ENCODE data around the gene STAB1. TPM values are rescaled to one million over a fixed set of nuclear protein-coding genes. Genes with fewer than 3 reads are reported as not detected.
A peak's percentile ranks its signal among the peaks of the same experiment; 100 is the strongest.

Gene STAB1
- total RNA-seq, 4 donors from 2014 or later = 5.3 to 21.1 (median 14.3) TPM

- WGBS = 87% methylated on average over 5 of the region's 5 CpGs
- no peak for DNase-seq (ENCODE audit: low spot score in 2 of 2)
- H3K27ac ChIP-seq = no peak overlapping the region
- TF ChIP-seq CTCF (IDR thresholded peaks at IDR 0.05) = no peak
- TF ChIP-seq EP300 (IDR thresholded peaks at IDR 0.05) = no peak
- no peak for TF ChIP-seq POLR2A (IDR thresholded peaks at IDR 0.05)
- no peak for TF ChIP-seq POLR2AphosphoS5 (IDR thresholded peaks at IDR 0.05)
- no peaks in the 10 kb centered on the region for H3K27me3 ChIP-seq
- peaks cover 19% of the 10 kb centered on the region for H3K4me1 ChIP-seq
- peaks cover 43% of the 10 kb centered on the region for H3K36me3 ChIP-seq
- H3K9me3 ChIP-seq = no peaks in the 10 kb centered on the region
- no peak overlapping the region for H3K4me3 ChIP-seq
These were observed 31.7 kb upstream of the STAB1 start for GRCh38 chr3:52463416-52463815.

GRCh38 chr3:52468336-52468735 is 26.8 kb upstream of the STAB1 start:
- H3K36me3 ChIP-seq = peaks cover 38% of the 10 kb centered on the region
- no peak overlapping the region for H3K27ac ChIP-seq
- no peaks in the 10 kb centered on the region for H3K9me3 ChIP-seq
- DNase-seq (ENCODE audit: low spot score in 2 of 2) = no peak
- no peak overlapping the region for H3K4me3 ChIP-seq
- no peaks in the 10 kb centered on the region for H3K27me3 ChIP-seq
- peaks cover 24% of the 10 kb centered on the region for H3K4me1 ChIP-seq
- no peak for TF ChIP-seq POLR2A (IDR thresholded peaks at IDR 0.05)
- no peak for TF ChIP-seq CTCF (IDR thresholded peaks at IDR 0.05)
- WGBS = 56% methylated on average over 9 of the region's 9 CpGs

- Histone ChIP-seq H3K9me3 (no peaks in the 10 kb centered on the region), H3K4me3 (no peak overlapping the region), H3K27ac (no peak overlapping the region), H3K36me3 (peaks cover 43% of the 10 kb centered on the region), H3K4me1 (peaks cover 24% of the 10 kb centered on the region), H3K27me3 (no peaks in the 10 kb centered on the region)
- no peak for TF ChIP-seq POLR2AphosphoS5 (IDR thresholded peaks at IDR 0.05)
- TF ChIP-seq EP300 (IDR thresholded peaks at IDR 0.05) = no peak
- no peak for TF ChIP-seq POLR2A (IDR thresholded peaks at IDR 0.05)
- TF ChIP-seq CTCF (IDR thresholded peaks at IDR 0.05) = no peak
- 70% methylated on average over 5 of the region's 5 CpGs for WGBS
- no peak for DNase-seq (ENCODE audit: low spot score in 2 of 2)
These were observed 26.1 kb upstream of the STAB1 start for GRCh38 chr3:52469001-52469400.

- Histone ChIP-seq H3K27me3 (no peaks in the 10 kb centered on the region), H3K4me3 (no peak overlapping the region), H3K4me1 (peaks cover 24% of the 10 kb centered on the region), H3K27ac (no peak overlapping the region), H3K36me3 (peaks cover 50% of the 10 kb centered on the region), H3K9me3 (no peaks in the 10 kb centered on the region)
- DNase-seq (ENCODE audit: low spot score in 2 of 2) = no peak
- no peak for TF ChIP-seq POLR2AphosphoS5 (IDR thresholded peaks at IDR 0.05)
- no peak for TF ChIP-seq CTCF (IDR thresholded peaks at IDR 0.05)
- no peak for TF ChIP-seq EP300 (IDR thresholded peaks at IDR 0.05)
- TF ChIP-seq POLR2A (IDR thresholded peaks at IDR 0.05) = no peak
- 93% methylated on average over 3 of the region's 4 CpGs for WGBS
These were observed 24.2 kb upstream of the STAB1 start for GRCh38 chr3:52470920-52471319.

GRCh38 chr3:52471371-52472238 is 23.5 kb upstream of the STAB1 start:
- DNase-seq (ENCODE audit: low spot score in 2 of 2) = no peak
- peaks cover 24% of the 10 kb centered on the region for H3K4me1 ChIP-seq
- H3K4me3 ChIP-seq = no peak overlapping the region
- H3K27ac ChIP-seq = no peak overlapping the region
- peaks cover 57% of the 10 kb centered on the region for H3K36me3 ChIP-seq
- no peaks in the 10 kb centered on the region for H3K27me3 ChIP-seq
- TF ChIP-seq CTCF (IDR thresholded peaks at IDR 0.05) (peak; percentile 22 to 54), POLR2A (IDR thresholded peaks at IDR 0.05) (no peak), POLR2AphosphoS5 (IDR thresholded peaks at IDR 0.05) (no peak)
- H3K9me3 ChIP-seq = no peaks in the 10 kb centered on the region
- WGBS = 64% methylated on average over 20 of the region's 26 CpGs
